Stimulated activated CD8-positive, alpha-beta memory T cell treated with anti-CD3 and anti-CD28 coated beads, Interleukin-7, amount 100 ng/mL, for 1 hour (primary cell): ENCODE data around the gene EFR3B.
"Not testable (repeated sequence)": the region's sequence is repeated elsewhere in the genome, so short reads cannot be mapped to it uniquely, and the experiment has no call there.

Experiments used
- DNase-seq, 2 donors: peaks; one replicate each; pipeline ENCODE4 v3.0.0-alpha.2; 2020; ENCODE audit warnings: low read depth in 2 of 2

The EFR3B gene

GRCh38 chr2:25041928-25042320 is at the start of gene EFR3B:
EFR3B (plus strand) TSS chr2:25042076; CDS start chr2:25042313, 237 bp downstream.
- peak; percentile 65 to 77 for DNase-seq

- no peak for DNase-seq
Observed at GRCh38 chr2:24993406-24994145, 48.3 kb upstream of the EFR3B start.

GRCh38 chr2:24994146-24994724 is 47.6 kb upstream of the EFR3B start:
- no peak for DNase-seq

GRCh38 chr2:24999097-24999496 is 42.8 kb upstream of the EFR3B start:
- DNase-seq, result not testable (repeated sequence)

- no peak for DNase-seq
Observed at GRCh38 chr2:25000036-25000435, 41.8 kb upstream of the EFR3B start.

- DNase-seq, result no peak
Observed at GRCh38 chr2:25000503-25001324, 41.2 kb upstream of the EFR3B start.

GRCh38 chr2:25001325-25001637 is 40.6 kb upstream of the EFR3B start:
- DNase-seq, result no peak

GRCh38 chr2:25002066-25002465 is 39.8 kb upstream of the EFR3B start:
- no peak for DNase-seq

- DNase-seq, result no peak
Observed at GRCh38 chr2:25009954-25010353, 31.9 kb upstream of the EFR3B start.

- DNase-seq, result not testable (repeated sequence)
Observed at GRCh38 chr2:25011342-25011741, 30.5 kb upstream of the EFR3B start.

- no peak for DNase-seq
Observed at GRCh38 chr2:25014631-25015030, 27.2 kb upstream of the EFR3B start.

GRCh38 chr2:25018681-25019080 is 23.2 kb upstream of the EFR3B start:
- no peak for DNase-seq

GRCh38 chr2:25021791-25022362 is 20.0 kb upstream of the EFR3B start:
- no peak for DNase-seq

- DNase-seq, result no peak
Observed at GRCh38 chr2:25023333-25023732, 18.5 kb upstream of the EFR3B start.

GRCh38 chr2:25025229-25026007 is 16.5 kb upstream of the EFR3B start:
- no peak for DNase-seq

- no peak for DNase-seq
Observed at GRCh38 chr2:25026008-25026530, 15.8 kb upstream of the EFR3B start.

GRCh38 chr2:25029183-25029554 is 12.7 kb upstream of the EFR3B start:
- DNase-seq, result no peak

GRCh38 chr2:25030702-25031101 is 11.2 kb upstream of the EFR3B start:
- DNase-seq, result no peak

- no peak for DNase-seq
Observed at GRCh38 chr2:25032094-25032493, 9.8 kb upstream of the EFR3B start.

- DNase-seq, result no peak
Observed at GRCh38 chr2:25032901-25033300, 9.0 kb upstream of the EFR3B start.

- no peak for DNase-seq
Observed at GRCh38 chr2:25034081-25034480, 7.8 kb upstream of the EFR3B start.
